ENCODE measurements around the gene RABEP1. TPM values are rescaled to one million over a fixed set of nuclear protein-coding genes. Genes with fewer than 3 reads are reported as not detected.

Gene RABEP1
- total RNA-seq, 2 donors from 2014 or later: 43.1 to 50.5 TPM

DNA sequence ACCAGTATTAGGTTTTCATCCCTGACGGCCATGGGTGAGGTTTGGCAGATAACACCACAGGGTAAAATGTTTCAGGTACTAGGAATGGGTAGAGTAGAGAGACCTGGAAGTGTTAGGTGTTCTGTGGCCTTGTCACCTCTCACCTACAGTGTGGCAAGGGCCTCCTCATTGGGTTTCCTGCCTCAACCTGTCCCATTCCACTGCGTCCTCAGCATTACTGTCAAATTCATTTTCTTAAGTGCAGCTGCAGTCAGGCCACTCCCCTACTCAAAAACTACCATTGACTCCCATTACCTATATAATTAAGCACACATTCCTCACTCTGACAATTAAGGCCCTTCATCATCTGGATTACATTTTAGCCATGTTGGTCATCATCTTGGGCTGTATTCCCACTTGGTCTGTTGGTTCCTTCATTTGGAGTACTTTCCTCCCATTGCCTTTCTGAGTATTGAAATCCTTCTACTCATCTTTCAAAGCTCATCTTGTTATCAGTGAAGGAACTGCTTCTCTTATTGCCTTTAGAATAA, 72.9 kb downstream of the RABEP1 start:
- DNase-seq (no peak), ATAC-seq (no peak)
- intact Hi-C loops (cut with DNase I): no loop called here

DNA sequence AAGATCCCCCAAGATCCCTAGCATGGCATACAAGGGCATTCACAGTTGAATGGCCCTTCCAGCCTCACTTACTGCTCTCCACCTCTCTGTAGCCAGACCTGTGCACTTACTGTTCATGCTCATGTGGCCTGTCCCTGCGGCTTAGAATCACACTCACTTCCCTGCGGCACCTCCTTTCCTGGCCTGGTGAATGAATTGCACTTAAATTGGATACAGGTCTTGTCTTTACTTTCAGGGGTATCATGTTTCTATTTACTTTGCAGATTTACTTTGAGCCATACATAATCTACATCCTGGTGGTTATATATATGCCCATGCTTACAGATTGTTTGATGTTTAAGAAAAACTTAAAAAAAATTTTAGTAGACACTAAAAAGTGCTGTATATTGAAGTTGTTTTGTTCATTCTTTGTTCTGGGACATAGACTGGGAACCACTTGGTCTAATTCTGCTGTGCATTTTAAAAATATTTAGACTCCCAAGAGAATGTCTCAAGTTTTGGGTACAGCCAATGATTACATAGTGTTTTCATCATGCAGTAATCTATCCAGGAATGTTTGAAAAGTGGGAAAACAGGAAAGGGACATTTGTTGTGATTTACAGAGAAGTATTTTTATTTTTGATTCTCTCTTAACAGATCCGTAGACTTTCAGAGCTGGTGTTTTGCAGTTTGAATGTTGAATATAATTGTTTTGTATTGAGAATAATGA, 73.5 kb downstream of the RABEP1 start:
- ATAC-seq (peak in 1 of 2 donors; percentile 38), DNase-seq (no peak)
- intact Hi-C loops (cut with DNase I): no loop called here

- ATAC-seq (no peak), DNase-seq (no peak)
- intact Hi-C loops (cut with DNase I): no loop called here
Observed at GRCh38 chr17:5361426-5361825, 79.3 kb downstream of the RABEP1 start.

- DNase-seq (no peak), ATAC-seq (no peak)
- intact Hi-C loops (cut with DNase I): no loop called here
Observed at GRCh38 chr17:5362162-5362811, 80.2 kb downstream of the RABEP1 start.

DNA sequence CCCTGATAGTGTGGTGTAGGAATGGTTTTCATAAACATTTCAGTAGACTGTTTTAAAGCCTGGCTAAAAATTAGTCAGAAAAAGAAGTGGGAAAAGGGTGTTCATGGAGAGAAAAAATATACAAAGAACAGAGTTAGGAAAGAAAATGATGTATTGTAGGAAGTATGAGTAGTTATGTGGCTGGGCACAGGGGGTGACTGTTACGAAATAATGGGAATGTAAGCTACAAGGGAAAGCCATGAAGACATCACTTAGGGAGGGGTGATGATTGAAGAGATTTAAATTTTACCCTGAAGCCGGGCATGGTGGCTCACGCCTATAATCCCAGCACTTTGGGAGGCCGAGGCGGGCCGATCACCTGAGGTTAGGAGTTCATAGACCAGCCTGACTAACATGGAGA, 82.1 kb downstream of the RABEP1 start:
- intact Hi-C loops (cut with DNase I): no loop called here
- no peak for DNase-seq
- no peak for ATAC-seq

- ATAC-seq: no peak
- intact Hi-C loops (cut with DNase I): no loop called here
- no peak for DNase-seq
Observed at GRCh38 chr17:5364696-5365095, 82.6 kb downstream of the RABEP1 start.

DNA sequence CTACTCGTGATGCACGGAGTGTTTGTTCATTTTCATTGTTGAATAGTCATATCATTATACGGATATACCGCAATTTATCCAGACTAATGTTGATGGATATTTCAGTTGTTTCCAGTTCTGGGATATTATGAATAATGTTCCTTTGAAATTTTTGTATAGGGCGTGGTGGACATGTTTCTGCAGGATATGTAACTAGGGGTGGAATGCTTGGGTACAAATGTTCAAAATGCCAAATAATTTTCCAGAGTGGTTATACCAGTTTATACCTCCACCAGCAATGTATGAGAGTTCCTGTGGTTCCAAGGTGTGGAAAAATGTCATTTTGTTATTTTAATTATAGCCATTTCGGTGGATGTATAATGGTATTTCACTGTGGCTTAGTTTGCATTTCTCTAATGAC, 83.7 kb downstream of the RABEP1 start:
- intact Hi-C loops (cut with DNase I): no loop called here
- ATAC-seq: no peak
- no peak for DNase-seq

GRCh38 chr17:5370411-5370810, 88.3 kb downstream of the RABEP1 start:
- DNase-seq (no peak), ATAC-seq (no peak)
- intact Hi-C loops (cut with DNase I): no loop called here

- no peak for ATAC-seq
Observed at GRCh38 chr17:5373112-5373511, 91.0 kb downstream of the RABEP1 start.

GRCh38 chr17:5378566-5379207, 96.6 kb downstream of the RABEP1 start:
- intact Hi-C loops (cut with DNase I): no loop called here
- ATAC-seq (no peak), DNase-seq (no peak)

More at GRCh38 chr17:5373112-5373511, 91.0 kb downstream of the RABEP1 start:
- intact Hi-C loops (cut with DNase I): no loop called here
- DNase-seq: no peak

GRCh38 chr17:5379351-5380107, 97.4 kb downstream of the RABEP1 start:
- no peak for DNase-seq
- no peak for ATAC-seq
- intact Hi-C loops (cut with DNase I): no loop called here

- intact Hi-C loops (cut with DNase I): no loop called here
- no peak for DNase-seq
- ATAC-seq: peak; percentile 31 to 50
Observed at GRCh38 chr17:5380491-5381135, 98.5 kb downstream of the RABEP1 start.

DNA sequence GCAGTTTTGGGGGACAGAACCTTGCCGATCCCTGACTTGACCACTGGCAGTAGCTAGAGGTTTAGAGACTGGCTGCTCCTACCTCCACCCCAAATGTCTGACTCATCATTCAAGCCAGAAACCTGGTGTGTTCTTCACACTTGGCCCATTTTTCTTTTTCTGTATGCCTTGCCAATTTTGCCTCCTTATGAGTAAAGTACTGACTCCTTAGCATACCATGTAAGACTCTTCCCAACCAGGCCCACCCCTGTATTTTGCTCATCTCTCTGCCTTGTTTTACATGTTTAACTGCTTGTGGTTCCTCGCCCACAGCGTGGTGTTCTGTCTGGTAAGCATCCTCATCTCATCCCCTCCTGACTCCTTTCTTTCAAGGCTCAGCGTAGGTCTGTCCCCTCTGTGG, 99.5 kb downstream of the RABEP1 start:
- peak in 1 of 2 donors; percentile 48 for ATAC-seq
- intact Hi-C loops (cut with DNase I): no loop called here
- DNase-seq: no peak

DNA sequence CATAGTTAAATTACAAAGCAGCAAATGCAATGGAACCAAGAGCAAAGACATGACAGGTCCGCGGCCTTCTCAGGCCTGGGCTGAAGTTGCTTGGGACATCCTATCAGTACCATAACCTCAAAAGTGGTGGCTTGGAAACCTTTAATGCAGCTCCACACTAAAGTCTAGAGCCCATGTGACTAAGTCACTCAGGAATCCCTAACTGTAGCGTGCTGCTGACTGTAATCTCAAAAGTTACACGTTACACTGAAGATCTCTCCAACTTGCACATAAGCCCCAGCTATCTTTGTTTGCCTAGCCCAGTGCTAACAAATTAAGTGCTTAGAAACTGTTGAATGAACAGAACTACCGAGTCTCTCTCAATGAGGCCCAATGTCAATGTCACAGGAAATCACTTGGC, 109.6 kb downstream of the RABEP1 start:
- ATAC-seq (peak in 1 of 2 donors; percentile 64), DNase-seq (no peak)
- intact Hi-C loops (cut with DNase I): no loop called here

- ATAC-seq: no peak
- intact Hi-C loops (cut with DNase I): no loop called here
- DNase-seq: no peak
Observed at GRCh38 chr17:5396612-5397011, 114.5 kb downstream of the RABEP1 start.

- intact Hi-C loops (cut with DNase I): no loop called here
- no peak for ATAC-seq
- no peak for DNase-seq
Observed at GRCh38 chr17:5399767-5400166, 117.7 kb downstream of the RABEP1 start.

DNA sequence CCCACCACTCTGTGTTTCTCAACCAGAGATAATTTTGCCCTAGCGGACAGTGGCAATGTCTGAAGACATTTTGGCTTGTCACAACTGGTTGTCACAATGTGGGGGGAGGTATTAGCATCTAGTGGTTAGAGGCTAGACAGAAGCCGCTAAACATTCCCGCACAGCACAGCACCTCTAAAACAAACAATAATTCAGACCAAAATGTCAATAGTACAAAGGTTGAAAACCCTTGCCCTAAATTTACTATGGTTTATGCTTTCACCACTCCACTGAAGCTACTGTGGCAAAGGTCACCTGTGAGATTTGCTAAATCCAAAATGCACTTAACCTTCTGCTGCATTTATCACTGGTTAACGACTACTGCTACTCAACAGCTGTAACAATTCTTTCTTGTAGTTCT, 123.3 kb downstream of the RABEP1 start:
- ATAC-seq: no peak
- intact Hi-C loops (cut with DNase I): no loop called here

GRCh38 chr17:5408186-5408585, 126.1 kb downstream of the RABEP1 start:
- intact Hi-C loops (cut with DNase I): no loop called here
- no peak for ATAC-seq
- no peak for DNase-seq

More for the DNA sequence above, 123.3 kb downstream of the RABEP1 start:
- DNase-seq: no peak

DNA sequence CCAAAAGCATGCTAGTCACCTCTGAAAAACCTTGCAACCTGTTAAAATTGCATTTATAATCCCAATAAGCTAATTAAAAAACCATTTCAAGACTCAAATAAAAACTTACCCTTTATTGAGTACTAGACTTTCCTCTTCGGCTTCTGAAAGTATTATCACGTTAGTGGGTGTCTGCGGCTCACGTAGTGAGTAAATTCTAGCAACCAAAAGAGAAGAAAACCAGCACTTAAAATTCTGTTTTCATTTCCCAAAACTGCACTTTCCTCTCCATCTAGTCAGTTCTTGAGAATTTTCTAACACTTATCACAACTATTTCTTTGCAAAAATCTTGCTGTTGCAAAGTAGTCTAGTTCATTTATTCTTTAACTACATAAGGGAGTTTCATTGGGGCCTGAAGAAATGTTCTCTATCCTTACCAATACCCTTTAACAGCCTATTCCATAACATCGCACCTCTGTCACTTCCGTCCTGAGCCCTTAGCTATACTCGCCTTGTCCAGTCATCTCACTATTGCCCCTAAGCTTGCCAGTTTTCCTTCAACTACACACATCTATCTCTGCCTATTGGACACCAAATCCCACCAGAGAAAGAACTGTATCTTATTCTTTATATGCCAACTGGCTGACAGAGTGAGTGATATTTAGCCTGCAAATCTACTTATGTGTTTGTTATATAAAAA, 128.6 kb downstream of the RABEP1 start:
- no peak for ATAC-seq
- intact Hi-C loops (cut with DNase I): no loop called here
- no peak for DNase-seq
